Fibroblast of upper back skin (primary cell): ENCODE measurements around the gene NAALADL1.
"Not testable (repeated sequence)": the region's sequence is repeated elsewhere in the genome, so short reads cannot be mapped to it uniquely, and the experiment has no call there.

Experiments used
- DNase-seq: peaks from one replicate; pipeline ENCODE4 v3.0.0-alpha.2; 2013

Gene NAALADL1

GRCh38 chr11:65047581-65048422 is 10.6 kb downstream of the NAALADL1 start:
- no peak for DNase-seq

- DNase-seq = no peak
These were observed 12.6 kb downstream of the NAALADL1 start for GRCh38 chr11:65045728-65046127.

GRCh38 chr11:65045061-65045460 is 13.3 kb downstream of the NAALADL1 start:
- no peak for DNase-seq

- DNase-seq = peak; percentile 32
These were observed 14.4 kb downstream of the NAALADL1 start for GRCh38 chr11:65043881-65044501.

GRCh38 chr11:65042891-65043290 is 15.5 kb downstream of the NAALADL1 start:
- no peak for DNase-seq

- peak; percentile 92 for DNase-seq
These were observed 17.3 kb downstream of the NAALADL1 start, which contains the start of gene SAC3D1 for GRCh38 chr11:65040847-65041622. Gene SAC3D1 (plus strand): TSS chr11:65041210. CDS start chr11:65041293, 83 bp downstream.

GRCh38 chr11:65040520-65040846 is 17.9 kb downstream of the NAALADL1 start:
- no peak for DNase-seq

GRCh38 chr11:65036931-65037330 is 21.4 kb downstream of the NAALADL1 start:
- no peak for DNase-seq

GRCh38 chr11:65035579-65035978 is 22.8 kb downstream of the NAALADL1 start:
- no peak for DNase-seq

GRCh38 chr11:65034423-65034822 is 23.9 kb downstream of the NAALADL1 start:
- no peak for DNase-seq

- DNase-seq = no peak
These were observed 26.1 kb downstream of the NAALADL1 start for GRCh38 chr11:65032216-65032615.

GRCh38 chr11:65027213-65028067 is 30.9 kb downstream of the NAALADL1 start, which contains the start of gene SNX15:
Gene SNX15 (plus strand): TSS chr11:65027439. CDS start chr11:65027538, 99 bp downstream.
- DNase-seq = peak; percentile 96

GRCh38 chr11:65026810-65027209 is 31.5 kb downstream of the NAALADL1 start:
- DNase-seq = no peak

GRCh38 chr11:65023502-65023901 is 34.9 kb downstream of the NAALADL1 start:
- DNase-seq = not testable (repeated sequence)

- no peak for DNase-seq
These were observed 36.8 kb downstream of the NAALADL1 start for GRCh38 chr11:65021509-65021908.

- DNase-seq = no peak
These were observed 37.4 kb downstream of the NAALADL1 start for GRCh38 chr11:65021003-65021402.

- DNase-seq = no peak
These were observed 38.5 kb downstream of the NAALADL1 start for GRCh38 chr11:65019824-65020223.

- no peak for DNase-seq
These were observed 40.4 kb downstream of the NAALADL1 start for GRCh38 chr11:65017937-65018336.

GRCh38 chr11:65016705-65017104 is 41.6 kb downstream of the NAALADL1 start:
- DNase-seq = no peak

- DNase-seq = no peak
These were observed 43.6 kb downstream of the NAALADL1 start for GRCh38 chr11:65014726-65015227.

- DNase-seq = peak; percentile 91
These were observed 44.2 kb downstream of the NAALADL1 start, which contains the start of gene ARL2 for GRCh38 chr11:65013888-65014725. Gene ARL2 (plus strand): TSS chr11:65014160. CDS start chr11:65014208, 48 bp downstream.
